ENCODE measurements around the gene ADAMTSL1.

The ADAMTSL1 gene

DNA sequence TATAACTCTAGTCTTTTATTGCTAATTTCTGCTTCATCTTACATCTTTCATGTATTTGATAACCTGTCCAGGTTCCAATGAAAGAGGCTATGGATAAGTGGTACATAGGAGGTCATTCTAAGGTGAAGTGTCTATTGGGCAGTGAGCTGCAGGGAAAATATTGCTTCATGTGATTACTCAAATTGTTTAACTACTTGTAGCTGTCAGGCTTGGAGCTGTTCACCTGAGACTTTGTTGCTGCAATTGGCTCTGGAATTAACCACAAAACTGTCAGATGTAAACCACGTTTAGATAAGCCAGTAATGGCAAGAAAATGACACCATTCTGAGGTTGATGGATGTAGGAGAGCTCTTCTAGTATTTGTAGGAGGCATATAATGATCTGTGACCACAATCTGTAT is 26.0 kb downstream of the ADAMTSL1 start:
- in situ Hi-C loops (cut with HindIII; ENCODE audit: low sequenced_read_pairs): no loop called here

GRCh38 chr9:18500451-18500850 is 26.5 kb downstream of the ADAMTSL1 start:
- in situ Hi-C loops (cut with HindIII; ENCODE audit: low sequenced_read_pairs): no loop called here

DNA sequence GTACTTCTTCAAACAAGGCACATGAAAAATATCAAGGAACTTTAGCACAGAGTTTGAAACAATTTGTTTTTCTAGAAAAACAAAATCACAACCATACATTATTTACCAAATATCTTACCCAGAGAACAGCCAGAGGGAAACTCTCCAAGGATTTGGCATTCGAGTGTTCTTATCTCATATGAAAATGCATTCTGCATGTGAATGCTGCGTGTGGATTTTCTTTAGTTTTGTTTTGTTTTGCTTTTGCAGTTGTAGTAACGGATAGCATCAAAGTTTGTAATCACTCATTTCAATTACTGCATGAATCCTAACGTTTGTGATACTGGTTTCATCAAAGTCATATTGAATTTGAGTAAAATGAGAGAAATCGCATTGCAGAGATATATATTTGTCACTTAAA is 28.0 kb downstream of the ADAMTSL1 start:
- in situ Hi-C loops (cut with HindIII; ENCODE audit: low sequenced_read_pairs): no loop called here

DNA sequence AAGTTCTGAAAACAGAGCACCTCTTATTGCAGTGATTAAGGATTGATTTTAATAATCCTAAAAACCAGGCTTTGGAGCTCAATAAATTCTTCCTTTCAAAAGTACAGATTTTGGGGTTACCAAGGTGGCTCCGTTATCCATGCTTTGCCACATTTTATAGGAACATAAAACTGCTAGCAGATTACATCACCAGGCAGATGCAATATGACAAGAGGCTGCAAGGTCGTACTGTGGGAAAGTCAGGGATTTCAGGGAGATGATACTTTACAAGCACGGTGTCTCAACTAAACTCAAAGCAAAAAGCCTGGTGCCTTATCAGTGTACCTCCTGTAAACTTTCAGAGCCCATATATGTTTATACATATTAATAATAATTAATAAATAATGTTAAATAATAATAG is 28.6 kb downstream of the ADAMTSL1 start:
- in situ Hi-C loops (cut with HindIII; ENCODE audit: low sequenced_read_pairs): no loop called here

GRCh38 chr9:18504707-18505106 is 30.8 kb downstream of the ADAMTSL1 start:
- in situ Hi-C loops (cut with HindIII; ENCODE audit: low sequenced_read_pairs): no loop called here

GRCh38 chr9:18507151-18507550 is 33.2 kb downstream of the ADAMTSL1 start:
- in situ Hi-C loops (cut with HindIII; ENCODE audit: low sequenced_read_pairs): no loop called here

DNA sequence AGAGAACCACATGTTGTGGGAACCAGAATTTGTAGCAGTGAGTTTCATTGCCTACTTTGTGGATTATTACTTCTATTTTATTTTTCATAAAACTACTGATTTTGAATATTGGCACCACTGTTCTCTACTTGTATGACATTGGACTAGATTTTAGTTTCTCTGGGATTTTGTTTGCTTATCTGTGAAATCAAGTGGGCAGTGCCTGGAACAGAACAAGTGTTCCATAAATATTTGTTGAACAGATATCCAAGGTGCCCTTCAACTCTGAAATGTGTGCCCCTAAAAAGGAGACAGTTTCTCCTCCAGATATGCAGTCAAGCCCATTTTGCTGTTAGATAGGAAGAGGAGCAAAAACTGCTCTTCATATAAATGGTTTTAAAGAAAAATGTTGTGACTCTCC is 42.6 kb downstream of the ADAMTSL1 start:
- in situ Hi-C loops (cut with HindIII; ENCODE audit: low sequenced_read_pairs): no loop called here

DNA sequence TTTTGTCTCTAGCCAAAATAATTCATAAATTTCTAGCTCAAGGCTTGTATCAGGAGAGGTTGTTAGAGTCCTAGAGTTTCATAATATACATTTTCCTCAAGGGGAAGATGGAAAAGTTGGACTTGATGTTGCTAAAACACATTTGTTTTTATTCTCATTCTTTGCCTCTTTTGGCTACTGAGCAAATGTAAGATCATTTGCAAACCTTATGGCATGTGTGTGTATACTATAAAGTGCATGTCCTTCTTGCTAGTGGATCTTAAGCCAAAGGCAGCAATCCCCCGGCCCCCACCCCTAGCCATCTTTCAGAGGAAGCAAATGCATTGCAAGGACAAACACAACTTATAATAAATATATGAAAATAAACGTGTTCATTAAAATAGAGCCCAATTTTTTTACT is 43.0 kb downstream of the ADAMTSL1 start:
- in situ Hi-C loops (cut with HindIII; ENCODE audit: low sequenced_read_pairs): no loop called here

- in situ Hi-C loops (cut with HindIII; ENCODE audit: low sequenced_read_pairs): no loop called here
Observed at GRCh38 chr9:18520416-18521047, 46.6 kb downstream of the ADAMTSL1 start.

DNA sequence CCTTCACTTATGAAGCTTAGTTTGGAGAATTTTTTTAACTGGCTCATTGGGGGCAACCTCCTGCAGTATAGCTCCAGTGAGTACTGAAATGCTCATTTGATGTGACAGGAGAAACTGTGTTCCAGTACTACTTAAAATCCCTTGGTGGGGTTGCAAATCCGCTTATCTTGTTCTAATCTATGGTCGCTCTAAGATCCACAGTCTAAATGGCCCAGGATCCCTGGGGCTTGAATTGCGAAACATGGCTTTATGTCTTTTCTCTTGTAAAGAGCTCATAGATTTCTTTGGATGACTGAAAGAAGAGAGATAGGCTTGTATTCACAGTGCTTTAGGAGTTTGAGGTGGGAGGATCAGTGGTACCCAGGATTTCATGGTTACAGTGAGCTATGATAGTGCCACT is 52.7 kb downstream of the ADAMTSL1 start:
- in situ Hi-C loops (cut with HindIII; ENCODE audit: low sequenced_read_pairs): no loop called here

- in situ Hi-C loops (cut with HindIII; ENCODE audit: low sequenced_read_pairs): no loop called here
Observed at GRCh38 chr9:18531136-18532065, 57.4 kb downstream of the ADAMTSL1 start.

GRCh38 chr9:18534611-18535010 is 60.7 kb downstream of the ADAMTSL1 start:
- in situ Hi-C loops (cut with HindIII; ENCODE audit: low sequenced_read_pairs): no loop called here

- in situ Hi-C loops (cut with HindIII; ENCODE audit: low sequenced_read_pairs): no loop called here
Observed at GRCh38 chr9:18536554-18536953, 62.6 kb downstream of the ADAMTSL1 start.

DNA sequence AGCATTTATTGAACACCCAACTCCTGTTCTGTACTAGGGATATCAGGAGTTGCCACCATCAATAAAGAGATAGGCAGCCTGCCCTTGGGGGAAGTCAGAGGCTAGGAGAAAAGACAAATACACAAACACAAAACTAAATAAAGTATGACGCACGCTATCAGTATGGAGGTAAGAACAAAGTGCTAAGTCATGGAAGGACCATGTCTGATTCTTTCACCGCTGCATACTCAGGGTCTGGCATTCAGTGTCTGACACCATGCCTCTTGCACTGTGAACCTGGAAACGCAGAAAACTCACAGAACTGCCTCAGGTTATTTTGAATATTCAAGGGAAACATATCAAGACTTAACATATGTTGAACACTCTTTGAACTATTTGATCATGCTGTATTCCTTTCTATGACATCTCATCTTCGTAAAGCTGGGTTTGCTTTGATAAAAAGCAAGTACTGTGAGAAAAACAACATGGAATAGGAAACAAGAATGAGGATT is 65.3 kb downstream of the ADAMTSL1 start:
- in situ Hi-C loops (cut with HindIII; ENCODE audit: low sequenced_read_pairs): no loop called here

GRCh38 chr9:18542837-18543405 is 69.0 kb downstream of the ADAMTSL1 start:
- in situ Hi-C loops (cut with HindIII; ENCODE audit: low sequenced_read_pairs): no loop called here

GRCh38 chr9:18543406-18544192 is 69.6 kb downstream of the ADAMTSL1 start:
- in situ Hi-C loops (cut with HindIII; ENCODE audit: low sequenced_read_pairs): no loop called here

- in situ Hi-C loops (cut with HindIII; ENCODE audit: low sequenced_read_pairs): no loop called here
Observed at GRCh38 chr9:18544456-18544855, 70.5 kb downstream of the ADAMTSL1 start.

DNA sequence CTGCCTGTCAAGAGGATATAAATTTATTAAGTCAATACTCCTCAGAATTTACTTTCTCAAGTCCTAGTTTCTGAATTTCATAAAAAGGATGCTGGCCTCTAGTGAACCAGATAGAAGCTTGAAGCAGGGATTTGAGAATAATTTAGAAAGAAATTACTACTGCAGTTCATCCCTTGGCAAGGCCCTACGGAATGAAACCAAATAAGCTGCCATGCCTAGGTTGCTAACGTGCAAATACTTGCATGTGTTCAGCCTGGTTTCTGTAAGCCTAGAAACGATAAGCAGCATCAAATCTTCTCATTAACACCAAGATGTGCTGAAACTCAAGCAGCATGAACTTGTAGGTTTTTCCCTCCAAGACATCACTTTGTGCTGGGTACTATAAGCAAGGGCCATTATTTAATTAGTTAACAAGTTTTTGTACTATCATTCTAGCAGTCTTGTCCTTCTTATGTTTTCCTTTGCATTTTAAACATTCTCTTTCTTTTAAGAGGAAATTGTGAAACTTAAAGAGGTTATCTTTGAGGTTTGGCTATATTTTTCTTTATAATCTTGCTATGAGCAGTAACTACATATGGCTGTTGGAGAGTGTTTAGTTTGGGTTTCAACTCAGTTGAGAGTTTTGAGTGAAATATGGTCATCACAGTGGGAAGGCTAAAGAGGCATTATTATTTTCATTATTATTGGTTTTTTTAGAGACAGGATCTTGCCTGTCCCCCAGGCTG is 71.8 kb downstream of the ADAMTSL1 start:
- in situ Hi-C loops (cut with HindIII; ENCODE audit: low sequenced_read_pairs): no loop called here

GRCh38 chr9:18548456-18548855 is 74.5 kb downstream of the ADAMTSL1 start:
- in situ Hi-C loops (cut with HindIII; ENCODE audit: low sequenced_read_pairs): no loop called here

GRCh38 chr9:18549772-18550171 is 75.8 kb downstream of the ADAMTSL1 start:
- in situ Hi-C loops (cut with HindIII; ENCODE audit: low sequenced_read_pairs): no loop called here
